HG03571 (cell line): ENCODE results near the gene SECISBP2L.
"Not testable (repeated sequence)": the region's sequence is repeated elsewhere in the genome, so short reads cannot be mapped to it uniquely, and the experiment has no call there.

Experiments used
- ATAC-seq: cut with Tn5 transposase; IDR thresholded peaks from one replicate; pipeline ENCODE4 v1.9.1; 2021; ENCODE audit not compliant: unreplicated experiment

The SECISBP2L gene

GRCh38 chr15:49046220-49047102 is at the start of gene SECISBP2L:
Gene SECISBP2L (minus strand): TSS chr15:49046446. CDS start chr15:49046299, 147 bp downstream.
- ATAC-seq = peak; percentile 93

- ATAC-seq = no peak
These were observed 48.7 kb upstream of the SECISBP2L start for GRCh38 chr15:49094923-49095322.

- ATAC-seq = no peak
These were observed 47.2 kb upstream of the SECISBP2L start for GRCh38 chr15:49093252-49094105.

- ATAC-seq = no peak
These were observed 42.8 kb upstream of the SECISBP2L start for GRCh38 chr15:49088996-49089395.

GRCh38 chr15:49085696-49086459 is 39.6 kb upstream of the SECISBP2L start:
- ATAC-seq = no peak

- ATAC-seq = no peak
These were observed 38.0 kb upstream of the SECISBP2L start for GRCh38 chr15:49084285-49084570.

- ATAC-seq = no peak
These were observed 37.4 kb upstream of the SECISBP2L start for GRCh38 chr15:49083401-49084284.

GRCh38 chr15:49082960-49083359 is 36.7 kb upstream of the SECISBP2L start:
- no peak for ATAC-seq

GRCh38 chr15:49079340-49080039 is 33.2 kb upstream of the SECISBP2L start:
- no peak for ATAC-seq

GRCh38 chr15:49075881-49076280 is 29.6 kb upstream of the SECISBP2L start:
- no peak for ATAC-seq

- not testable (repeated sequence) for ATAC-seq
These were observed 28.5 kb upstream of the SECISBP2L start for GRCh38 chr15:49074589-49075287.

GRCh38 chr15:49066372-49066771 is 20.1 kb upstream of the SECISBP2L start:
- no peak for ATAC-seq

- ATAC-seq = no peak
These were observed 18.6 kb upstream of the SECISBP2L start for GRCh38 chr15:49064884-49065283.

- ATAC-seq = no peak
These were observed 18.0 kb upstream of the SECISBP2L start for GRCh38 chr15:49064281-49064653.

- no peak for ATAC-seq
These were observed 17.4 kb upstream of the SECISBP2L start for GRCh38 chr15:49063402-49064280.

- ATAC-seq = no peak
These were observed 16.7 kb upstream of the SECISBP2L start for GRCh38 chr15:49062900-49063299.

GRCh38 chr15:49060710-49061495 is 14.7 kb upstream of the SECISBP2L start:
- no peak for ATAC-seq
